Uterus (tissue), 2 donors: ENCODE data around the gene IKBIP.

Experiments
- CTCF ChIP-seq, 4 experiments: fragments of 200-600 bp in 2 of 4; fragments of 450-650 bp in 2 of 4; sonication (generic) in 2 of 4; IDR thresholded peaks; one replicate each; pipeline ENCODE4 v1.5.1; 2016 to 2019; ENCODE audit warnings: antibody characterized with exemption in 4 of 4, mild to moderate bottlenecking in 2 of 4, moderate library complexity in 1 of 4
- POLR2A ChIP-seq, 2 donors: fragments of 450-650 bp; IDR thresholded peaks; one replicate each; pipeline ENCODE4 v1.6.1; 2016; ENCODE audit warnings: antibody characterized with exemption in 2 of 2, mild to moderate bottlenecking in 1 of 2, moderate library complexity in 1 of 2

GRCh38 chr12:98594050-98594835, 50.3 kb downstream of the IKBIP start:
- TF ChIP-seq POLR2A (IDR thresholded peaks at IDR 0.05) (no peak), CTCF (IDR thresholded peaks at IDR 0.05) (no peak)
